Measurements from ENCODE around the gene HAUS6.
"Not testable (repeated sequence)": the region's sequence is repeated elsewhere in the genome, so short reads cannot be mapped to it uniquely, and the experiment has no call there.

HAUS6 gene

DNA sequence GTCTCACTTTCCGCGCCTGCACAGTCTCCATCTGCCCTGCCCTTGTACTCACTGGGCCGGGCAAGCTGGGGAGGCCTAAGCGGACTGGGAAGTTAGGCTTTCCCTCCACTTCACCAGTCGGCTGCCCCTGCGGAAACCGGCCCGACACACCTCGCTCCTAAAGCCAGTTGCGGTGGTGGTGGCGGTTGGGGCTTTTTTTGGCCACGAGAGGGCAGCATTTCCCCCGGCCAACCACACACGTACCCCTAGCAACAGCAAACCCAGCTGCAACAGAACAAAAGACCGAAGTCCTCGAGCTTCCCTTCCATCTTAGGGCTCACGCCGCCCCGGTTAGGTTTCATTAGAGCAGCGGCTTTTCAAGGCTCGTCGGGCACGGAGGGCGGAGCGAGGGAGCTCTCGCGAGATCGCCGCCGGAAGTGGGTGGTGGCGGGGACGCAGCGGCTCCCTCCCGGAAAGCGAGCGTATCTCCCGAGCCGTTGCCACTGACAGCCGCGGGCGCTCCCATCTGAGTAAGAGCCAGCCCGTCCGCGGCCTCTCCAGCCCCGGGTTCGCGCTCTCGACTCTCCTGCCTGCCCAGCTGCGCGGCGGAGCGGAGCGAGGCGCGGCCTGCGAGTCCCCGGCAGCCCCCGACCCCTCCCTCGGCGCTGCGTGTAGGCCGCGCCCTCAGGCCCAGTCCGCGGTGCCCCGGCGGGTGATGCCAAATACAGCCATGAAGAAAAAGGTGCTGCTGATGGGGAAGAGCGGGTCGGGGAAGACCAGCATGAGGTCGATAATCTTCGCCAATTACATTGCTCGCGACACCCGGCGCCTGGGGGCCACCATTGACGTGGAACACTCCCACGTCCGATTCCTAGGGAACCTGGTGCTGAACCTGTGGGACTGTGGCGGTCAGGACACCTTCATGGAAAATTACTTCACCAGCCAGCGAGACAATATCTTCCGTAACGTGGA is 53.5 kb downstream of the HAUS6 start, which contains the start of gene RRAGA:
TSS of gene RRAGA (plus strand) at position 462 of the 951 bp plus-strand sequence. CDS start at position 695, 233 bp downstream.
- DNase-seq (ENCODE audit: low read depth) = peak; percentile 92

DNA sequence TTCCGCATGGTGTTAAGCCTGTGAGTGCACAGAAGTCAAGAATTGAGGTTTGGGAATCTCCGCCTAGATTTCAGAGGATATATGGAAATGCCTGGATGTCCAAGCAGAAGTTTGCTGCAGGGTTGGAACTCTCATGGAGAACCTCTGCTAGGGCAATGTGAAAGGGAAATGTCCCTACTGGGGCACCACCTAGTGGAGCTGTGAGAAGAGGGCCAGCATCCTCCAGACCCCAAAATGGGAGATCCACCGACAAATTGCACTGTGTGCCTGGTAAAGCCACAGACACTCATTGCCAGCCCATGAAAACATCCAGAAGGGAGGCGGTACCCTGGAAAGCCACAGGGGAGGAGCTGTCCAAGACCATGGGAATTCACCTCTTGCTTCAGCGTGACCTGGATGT is 66.1 kb downstream of the HAUS6 start:
- DNase-seq (ENCODE audit: low read depth) = no peak

DNA sequence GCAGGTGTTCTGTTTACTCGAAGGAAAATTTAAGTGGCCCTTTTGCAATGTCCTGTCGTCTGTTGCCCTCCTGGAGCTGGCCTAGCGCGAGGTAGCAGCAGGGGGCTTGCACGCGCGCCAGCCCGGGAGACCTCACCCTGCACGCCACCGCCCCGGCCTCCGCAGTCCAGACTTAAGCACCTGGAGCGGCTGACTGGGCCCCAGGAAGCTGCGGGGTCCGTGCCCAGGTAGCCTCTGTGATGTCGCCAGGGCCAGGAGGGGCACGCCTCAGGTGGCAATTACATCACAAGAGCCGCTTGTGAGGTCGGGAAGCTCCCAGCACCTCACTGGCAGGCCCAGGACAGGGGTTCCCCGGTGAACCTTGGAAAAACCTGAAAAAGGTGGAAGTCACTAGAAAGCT is 69.7 kb downstream of the HAUS6 start, which contains the start of gene SAXO1:
TSS of gene SAXO1 (minus strand) at position 195 of the 400 bp plus-strand sequence. CDS start 301 bp downstream, outside the sequence.
- no peak for DNase-seq (ENCODE audit: low read depth)

DNA sequence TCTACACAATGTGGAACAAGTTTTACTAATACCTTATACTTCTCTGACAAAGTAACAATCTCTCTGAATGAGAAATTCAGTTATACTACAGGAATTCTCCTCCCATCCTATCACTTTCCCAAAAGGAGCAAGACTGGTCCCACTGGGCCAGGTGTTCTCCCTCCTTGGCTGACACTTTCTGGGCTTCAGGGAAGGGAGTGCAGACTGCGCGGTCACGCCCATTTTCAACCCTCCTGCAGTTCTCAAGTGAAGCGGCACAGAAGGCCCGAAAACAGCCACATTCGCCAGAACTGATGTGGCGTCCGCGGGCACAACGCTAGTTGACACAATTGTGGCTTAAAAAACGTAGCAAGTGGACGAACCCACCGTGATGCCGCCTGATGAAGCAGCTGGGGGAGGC is 70.3 kb downstream of the HAUS6 start:
- DNase-seq (ENCODE audit: low read depth) = no peak

DNA sequence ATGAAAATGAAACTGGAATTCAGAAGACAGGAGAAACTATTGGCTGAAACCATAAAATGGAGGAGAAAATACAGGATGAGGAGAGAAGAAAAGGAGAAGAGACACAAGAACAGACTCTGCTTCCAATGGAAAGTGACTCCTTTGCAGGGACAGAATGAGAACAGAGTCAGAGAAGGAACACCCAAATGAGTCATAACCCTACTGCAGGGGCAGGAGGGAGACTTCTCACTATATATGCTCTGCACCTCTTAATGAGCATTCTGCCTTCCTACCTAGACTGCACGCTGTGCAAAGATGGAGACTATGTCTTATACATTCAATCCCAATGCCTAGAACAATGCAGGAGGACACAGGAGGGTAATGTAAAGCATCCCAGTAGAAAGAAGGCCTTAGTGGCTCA is 71.8 kb downstream of the HAUS6 start:
- DNase-seq (ENCODE audit: low read depth) = no peak

DNA sequence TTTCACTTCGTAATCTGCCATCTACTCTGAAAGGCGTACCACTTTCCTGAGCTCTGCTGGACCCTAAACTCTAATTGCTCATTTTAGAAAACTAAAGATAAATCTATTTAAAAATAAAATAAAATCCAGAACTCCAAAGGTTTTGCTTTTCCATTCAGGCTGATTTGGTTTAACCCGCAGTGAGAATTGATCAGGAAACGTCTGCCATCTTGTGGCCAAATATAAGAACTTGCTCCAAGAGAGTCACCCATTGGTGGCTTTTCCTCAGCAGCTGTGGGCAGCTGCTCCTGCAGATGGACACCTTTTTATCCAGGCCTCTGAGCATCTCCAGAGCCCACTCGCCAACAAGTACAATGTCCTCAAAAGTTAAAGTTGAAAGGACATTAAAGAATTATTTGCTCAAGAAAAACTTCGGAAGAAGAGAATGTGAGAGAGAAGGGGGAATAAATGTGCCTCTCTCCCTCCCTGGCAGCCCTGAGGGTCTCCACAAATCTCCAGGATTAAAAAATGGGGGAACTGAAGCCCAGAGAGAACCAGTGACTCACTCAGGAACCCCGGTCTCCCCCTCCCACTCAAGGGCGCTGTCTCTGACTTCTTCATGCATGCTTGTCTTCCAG is 73.8 kb downstream of the HAUS6 start:
- DNase-seq (ENCODE audit: low read depth) = no peak

DNA sequence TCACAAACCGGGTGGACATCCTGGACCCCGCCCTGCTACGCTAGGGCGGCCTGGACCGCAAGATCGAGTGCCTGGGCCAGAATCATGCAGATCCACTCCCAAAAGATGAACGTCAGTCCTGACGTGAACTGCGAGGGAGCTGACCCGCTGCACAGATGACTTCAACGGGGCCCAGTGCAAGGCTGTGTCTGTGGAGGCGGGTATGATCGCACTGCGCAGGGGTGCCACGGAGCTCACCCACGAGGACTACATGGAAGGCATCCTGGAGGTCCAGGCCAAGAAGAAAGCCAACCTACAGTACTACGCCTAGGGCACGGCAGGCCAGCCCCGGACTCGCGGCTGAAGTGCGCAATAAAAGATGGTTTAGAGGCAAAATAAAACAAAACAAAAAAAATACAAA is 74.9 kb downstream of the HAUS6 start:
- no peak for DNase-seq (ENCODE audit: low read depth)

DNA sequence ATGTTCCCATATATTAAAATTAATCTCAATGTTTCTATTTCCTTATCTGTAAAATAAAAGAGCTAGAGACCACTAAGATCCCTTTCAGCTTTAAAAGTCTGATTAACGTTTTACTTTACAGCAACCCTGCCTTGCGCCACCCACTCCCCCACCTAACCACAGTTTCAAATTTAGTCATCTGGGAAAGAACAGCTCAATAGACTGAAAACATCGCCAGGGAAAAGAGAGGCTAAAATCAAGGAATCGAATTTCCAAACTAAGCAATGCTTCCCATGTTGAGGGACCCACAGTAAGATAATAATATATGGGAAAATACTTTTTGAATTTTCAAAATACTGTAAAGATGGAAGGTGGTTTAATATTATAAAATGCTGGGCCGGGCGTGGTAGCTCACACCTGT is 76.3 kb downstream of the HAUS6 start:
- no peak for DNase-seq (ENCODE audit: low read depth)

DNA sequence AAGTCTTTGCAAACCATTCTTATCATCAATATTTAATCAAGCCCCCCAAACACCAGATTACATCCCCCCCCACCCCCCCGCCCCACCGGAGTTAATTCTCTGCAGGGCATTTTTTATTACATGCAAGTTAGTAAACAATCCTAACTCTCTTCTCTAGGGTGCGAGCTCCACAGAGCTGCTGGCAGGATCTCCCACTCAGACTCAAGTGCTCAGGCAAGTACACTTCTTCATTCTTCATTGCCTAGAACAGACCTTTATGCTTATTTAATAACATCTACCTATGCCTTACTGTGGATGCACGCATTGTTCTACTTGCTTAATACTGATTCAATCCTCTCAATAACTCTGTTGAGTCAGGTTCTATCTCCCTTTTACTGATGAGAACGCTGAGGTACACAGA is 79.6 kb downstream of the HAUS6 start:
- no peak for DNase-seq (ENCODE audit: low read depth)

DNA sequence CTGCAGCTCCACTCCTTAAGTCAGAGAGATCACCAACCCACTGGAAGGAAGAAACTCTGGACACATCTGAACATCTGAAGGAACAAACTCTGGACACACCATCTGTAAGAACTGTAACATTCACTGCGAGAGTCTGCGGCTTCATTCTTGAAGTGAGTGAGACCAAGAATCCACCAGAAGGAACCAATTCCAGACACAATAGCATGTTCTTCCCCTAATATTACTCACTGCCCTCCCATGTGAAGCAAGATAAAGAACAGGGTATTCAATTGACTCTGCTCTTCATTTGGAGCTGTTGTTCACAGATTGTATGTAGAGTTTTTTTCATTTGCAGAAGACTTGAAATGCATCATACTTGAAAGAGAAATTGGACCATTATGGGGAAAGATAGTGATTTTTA is 80.5 kb downstream of the HAUS6 start:
- no peak for DNase-seq (ENCODE audit: low read depth)

DNA sequence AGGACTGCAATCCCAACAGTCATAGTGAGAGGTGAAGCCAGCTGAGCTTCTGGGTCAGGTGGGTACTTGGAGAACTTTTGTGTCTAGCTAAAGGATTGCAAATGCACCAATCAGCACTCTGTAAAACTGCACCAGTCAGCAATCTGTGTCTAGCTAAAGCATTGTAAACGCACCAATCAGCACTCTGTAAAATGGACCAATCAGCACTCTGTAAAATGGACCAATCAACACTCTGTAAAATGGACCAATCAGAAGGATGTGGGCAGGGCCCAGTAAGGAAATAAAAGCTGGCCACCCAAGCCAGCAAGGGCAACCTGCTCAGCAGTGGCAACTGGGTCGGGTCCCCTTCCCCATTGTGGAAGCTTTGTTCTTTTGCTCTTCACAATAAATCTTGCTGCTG is 81.1 kb downstream of the HAUS6 start:
- not testable (repeated sequence) for DNase-seq (ENCODE audit: low read depth)

DNA sequence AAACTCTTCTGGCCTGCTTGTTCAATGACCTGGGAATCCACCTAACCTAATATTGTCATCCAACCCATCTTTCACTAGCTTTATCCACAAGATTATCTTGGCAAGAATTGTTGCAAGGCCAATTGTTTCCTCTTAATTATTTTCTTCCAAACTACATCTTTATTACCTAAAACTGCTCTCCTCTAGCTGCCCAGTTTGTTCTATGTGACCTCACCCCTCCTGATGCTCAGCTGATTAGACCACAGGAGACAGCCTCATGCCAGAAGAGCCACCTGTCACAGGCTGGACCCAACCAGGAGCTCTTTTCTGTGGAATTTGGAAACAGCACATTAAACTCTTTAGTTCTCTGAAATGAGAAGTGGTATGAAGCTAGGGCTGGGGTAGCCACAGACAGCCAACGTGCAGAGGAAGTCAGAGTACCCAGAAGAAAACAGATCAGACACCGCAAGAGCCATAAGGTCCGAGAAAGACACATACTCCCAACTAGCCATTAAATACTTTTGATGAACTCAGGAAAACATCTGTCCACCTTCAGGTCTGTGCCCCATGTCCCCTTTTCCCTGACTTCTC is 81.7 kb downstream of the HAUS6 start:
- DNase-seq (ENCODE audit: low read depth) = no peak

DNA sequence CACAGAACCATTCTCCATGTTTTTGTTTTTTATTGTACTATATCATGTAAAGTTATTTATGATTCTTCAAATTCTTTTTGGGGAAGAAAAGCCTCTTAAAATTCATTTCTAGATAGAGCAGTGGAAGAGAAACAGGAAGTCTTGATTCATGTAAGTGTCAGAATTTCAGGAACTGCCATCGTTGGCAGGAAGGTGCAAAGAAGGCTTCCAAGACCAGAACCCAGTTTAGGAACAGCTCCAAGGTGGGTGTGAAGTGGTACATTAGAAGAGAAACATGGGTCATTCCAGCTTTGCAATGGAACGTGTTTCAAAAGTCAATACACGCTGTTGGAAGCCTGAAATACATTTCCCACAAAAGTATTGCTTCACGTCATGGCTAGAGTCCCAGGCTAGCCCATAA is 84.5 kb downstream of the HAUS6 start:
- DNase-seq (ENCODE audit: low read depth) = no peak

DNA sequence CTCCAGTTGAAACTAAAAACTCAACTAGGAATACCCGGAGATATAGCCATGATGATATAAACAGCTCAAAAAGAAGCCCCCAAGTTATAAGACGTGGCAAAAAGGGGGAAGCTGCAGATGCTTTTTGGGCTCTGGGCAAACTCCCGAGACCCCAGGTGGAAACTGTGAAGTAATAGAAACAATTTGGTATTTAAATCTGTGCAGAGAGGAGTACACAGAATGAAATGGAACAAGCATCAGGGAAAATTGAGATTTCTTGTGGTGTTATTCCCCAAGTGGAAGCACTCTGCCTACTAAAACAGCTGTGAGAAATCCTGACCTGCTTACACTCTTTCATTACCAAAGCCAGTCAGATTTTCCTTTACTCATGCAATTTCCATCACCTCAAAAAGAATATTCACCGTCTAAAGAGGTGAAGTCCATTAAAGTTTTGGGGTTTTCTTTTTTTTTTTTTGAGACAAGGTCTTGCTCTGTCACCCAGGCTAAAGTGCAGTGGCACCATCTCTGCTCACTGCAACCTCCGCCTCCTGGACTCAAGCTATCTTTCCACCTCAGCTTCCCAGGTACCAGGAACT is 93.2 kb downstream of the HAUS6 start:
- no peak for DNase-seq (ENCODE audit: low read depth)

Data from T follicular helper cell (primary cell).